NCI-H128 (cell line): Measurements from ENCODE around the gene PCBP3.
"Not testable (repeated sequence)": the region's sequence is repeated elsewhere in the genome, so short reads cannot be mapped to it uniquely, and the experiment has no call there.

Source experiments
- DNase-seq: peaks from one replicate; lab custom pipeline; 2025; ENCODE audit not compliant: unreplicated experiment; lab: John Stamatoyannopoulos, UW

Gene PCBP3

DNA sequence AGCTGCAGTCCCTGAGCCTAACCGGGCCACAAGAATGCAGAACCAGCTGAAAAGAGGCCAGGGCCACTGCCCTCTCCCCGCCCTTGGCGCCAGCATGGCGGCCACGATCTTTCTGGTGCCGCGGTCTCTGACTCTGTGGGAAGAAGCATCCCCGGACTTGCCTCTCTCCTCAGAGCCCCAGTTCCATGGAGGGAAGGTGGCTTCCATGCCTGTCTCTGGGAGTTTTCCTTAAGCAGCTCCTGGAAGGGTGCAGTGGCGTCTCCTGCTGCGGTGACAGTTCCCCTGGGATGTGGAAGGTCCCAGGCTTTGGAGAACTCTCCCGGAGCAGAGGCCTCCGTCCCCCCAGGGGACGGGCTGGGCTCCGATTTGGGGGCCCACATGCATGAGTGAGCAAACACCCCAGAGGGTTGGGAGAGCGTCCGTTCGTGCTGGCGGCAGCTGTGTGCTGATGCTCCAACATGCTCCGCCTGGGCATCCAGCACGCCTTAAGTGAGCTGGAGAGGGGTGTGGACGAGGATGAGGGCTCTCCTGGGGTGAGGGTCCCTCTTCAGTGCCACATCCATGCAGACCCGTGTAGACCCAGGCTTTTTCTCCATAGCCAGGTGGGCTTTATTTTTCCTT lies 228.2 kb downstream of the PCBP3 start:
- no peak for DNase-seq

DNA sequence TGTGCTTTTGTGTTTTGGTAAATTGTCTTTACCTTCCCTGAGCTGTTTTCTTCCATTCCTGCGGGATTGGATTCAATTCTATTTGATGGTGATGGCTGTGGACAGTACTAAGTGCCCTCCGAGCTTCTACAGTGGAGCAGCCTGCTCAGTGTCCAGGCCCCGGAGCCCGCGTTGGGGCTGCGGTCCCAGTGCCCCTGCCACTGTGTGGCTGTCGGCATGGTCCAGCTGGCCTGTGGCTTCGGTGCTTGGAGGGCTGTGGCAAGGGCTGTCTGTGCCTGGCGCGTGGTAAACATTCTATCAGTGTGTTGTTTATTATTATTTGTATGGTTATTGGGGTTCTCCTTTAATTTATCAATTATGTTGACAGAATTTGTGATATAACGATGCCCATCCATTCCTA lies 228.9 kb downstream of the PCBP3 start:
- no peak for DNase-seq

DNA sequence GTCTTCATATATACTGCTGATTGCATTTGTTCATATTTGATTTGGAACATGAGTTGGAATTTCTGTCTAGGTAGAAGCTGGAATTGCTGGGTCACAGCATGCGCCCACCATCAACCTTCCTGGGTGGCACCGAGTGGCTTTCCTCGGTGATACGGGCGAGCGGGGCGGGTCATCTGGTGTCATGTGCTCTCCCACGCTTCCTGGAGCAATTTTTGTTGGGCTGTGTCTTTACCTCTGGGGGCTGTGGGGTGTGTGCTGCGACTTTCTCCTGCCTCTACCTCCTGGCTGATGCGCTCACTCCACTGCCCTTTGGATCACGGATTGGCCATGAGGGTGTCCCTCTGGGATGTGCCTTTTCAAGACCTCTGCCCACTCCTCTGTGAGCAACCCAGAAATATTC lies 229.4 kb downstream of the PCBP3 start:
- no peak for DNase-seq

DNA sequence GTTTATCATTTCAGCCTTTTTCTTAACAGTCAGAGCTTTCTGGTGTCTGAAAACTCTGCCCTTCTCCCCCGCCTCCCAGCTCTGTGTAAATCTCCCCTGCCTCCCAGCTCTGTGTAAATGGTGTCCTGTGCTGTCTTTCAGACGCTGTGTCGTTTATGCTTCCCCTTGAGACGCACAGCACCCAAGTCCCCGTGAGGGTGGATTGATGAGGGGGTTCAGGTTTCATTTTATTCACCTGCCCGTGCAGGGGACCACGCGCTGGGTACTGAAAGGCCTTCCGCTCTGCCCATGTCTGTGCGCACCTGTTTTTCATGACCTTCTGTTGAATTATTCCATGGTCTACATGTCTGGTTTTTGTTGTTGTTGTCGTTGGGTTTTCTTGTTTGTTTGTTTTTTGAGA lies 229.9 kb downstream of the PCBP3 start:
- peak; percentile 28 for DNase-seq

DNA sequence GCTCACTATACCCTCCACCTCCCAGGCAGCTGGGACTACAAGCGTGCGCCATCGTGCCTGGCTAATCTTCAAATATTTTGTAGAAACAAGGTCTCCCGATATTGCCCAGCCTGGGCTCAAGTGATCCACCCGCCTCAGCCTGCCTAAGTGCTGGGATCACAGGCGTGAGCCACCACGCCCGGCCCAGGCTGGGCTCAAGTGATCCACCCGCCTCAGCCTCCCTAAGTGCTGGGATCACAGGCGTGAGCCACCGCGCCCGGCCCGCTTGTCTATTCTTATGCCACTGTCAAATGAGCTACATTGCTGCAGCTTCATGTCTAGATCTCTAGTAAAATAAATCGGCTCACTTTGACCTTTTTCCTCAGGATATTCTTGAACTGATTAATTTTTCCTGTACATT lies 230.3 kb downstream of the PCBP3 start:
- DNase-seq = no peak

DNA sequence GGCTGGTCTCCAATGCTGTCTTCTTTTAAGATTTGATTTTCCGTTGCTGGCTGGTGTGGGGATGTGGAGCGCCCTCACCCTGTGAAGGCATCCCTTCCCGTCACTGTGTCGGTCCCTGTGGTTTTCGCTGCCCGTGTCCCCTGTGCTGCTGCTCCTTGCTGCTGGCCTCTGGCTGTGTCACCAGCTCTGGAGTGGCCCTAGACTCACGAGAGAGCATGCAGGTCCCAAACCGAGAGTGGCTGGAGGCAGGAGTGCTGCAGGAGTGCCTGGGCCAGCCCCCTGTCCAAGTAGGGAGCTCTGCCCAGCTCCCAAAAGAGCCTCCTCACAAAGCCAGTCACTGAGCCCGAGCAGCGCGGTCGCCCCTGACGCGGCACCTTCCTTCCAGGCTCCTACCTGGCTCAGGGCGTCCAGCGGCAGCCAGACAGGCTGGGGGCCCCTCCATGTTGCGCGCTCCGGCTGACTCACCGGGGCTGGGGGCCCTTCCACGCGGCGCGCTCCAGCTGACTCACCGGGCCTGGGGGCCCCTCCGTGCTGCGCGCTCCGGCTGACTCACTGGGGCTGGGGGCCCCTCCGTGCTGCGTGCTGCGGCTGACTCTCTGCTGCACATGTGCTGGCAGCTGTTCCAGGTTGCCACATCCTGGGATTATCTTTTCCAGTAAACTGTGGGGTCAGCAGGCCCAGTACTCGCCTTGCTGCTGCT lies 231.3 kb downstream of the PCBP3 start:
- no peak for DNase-seq

DNA sequence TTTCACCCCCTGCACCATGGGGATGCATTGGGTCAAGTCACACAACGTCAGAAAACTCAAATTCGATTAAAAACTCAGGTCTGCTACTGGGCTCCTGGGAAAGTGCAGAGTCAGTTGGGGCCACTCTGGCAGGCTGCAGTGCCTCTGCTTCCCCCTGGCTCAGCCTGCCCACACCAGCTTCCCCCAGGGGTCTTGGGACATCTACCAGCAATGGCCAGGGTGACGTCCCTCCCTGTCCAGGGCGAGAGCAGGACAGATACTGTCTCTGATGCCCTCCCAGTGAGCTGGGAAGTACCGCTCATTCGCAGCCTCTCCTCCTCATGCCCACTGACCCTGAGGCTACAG lies 231.9 kb downstream of the PCBP3 start:
- no peak for DNase-seq

DNA sequence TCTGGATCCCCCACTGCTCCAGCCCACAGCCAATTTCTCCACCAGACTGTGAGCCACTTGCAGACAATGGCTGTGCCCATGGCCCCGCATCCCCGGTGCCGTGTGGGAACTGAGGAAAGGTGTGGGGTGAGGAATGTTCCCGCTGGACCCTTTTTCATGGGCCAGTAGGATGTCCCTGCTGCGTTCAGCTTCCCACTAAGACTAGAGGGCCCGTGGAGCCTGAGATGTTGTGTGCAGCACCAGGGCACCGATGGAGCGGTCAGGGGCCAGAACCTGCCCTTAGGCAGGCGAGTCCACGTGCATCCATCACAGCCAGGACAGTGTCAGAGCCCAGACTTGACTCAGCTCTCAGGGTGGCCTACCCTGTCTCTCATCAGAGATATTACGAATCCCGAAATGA lies 232.4 kb downstream of the PCBP3 start:
- DNase-seq = no peak

DNA sequence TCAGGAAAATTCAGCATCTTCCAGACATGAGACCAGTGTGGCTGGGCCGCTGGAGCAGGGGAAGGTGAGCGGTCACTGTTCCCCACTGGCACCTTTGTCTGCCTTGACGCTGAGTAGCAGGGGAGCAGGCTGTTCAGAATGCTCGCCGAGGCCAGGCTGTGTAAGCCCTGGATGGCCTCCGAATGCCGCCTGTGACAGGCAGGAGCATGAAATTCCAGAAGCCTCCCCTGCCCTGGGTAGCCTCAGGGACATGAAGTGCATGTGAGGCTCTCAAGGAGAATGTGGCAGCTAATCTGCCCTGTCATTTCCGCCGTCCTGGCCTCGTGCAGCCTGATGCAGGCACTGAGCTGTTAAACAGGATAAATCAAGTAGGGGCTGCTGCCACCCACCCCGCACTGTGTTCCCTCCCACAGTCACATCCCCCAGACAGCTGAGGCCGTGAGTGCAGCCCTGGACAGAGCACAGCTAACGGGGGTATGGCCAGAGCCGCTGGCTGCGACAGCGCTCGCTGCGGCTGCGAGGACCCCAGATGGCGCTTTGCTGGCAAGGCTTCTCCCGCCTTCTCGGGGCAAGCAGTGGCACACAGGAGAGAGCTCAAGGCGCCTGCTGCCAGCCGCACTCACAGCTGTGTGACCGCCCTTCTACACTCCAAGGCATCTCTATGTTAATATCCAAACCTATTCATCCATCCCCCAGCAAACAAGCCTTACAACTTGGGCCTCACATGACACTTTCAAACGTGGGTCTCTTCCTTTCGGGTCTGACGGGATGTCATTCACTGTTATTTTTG lies 233.1 kb downstream of the PCBP3 start:
- DNase-seq = no peak

DNA sequence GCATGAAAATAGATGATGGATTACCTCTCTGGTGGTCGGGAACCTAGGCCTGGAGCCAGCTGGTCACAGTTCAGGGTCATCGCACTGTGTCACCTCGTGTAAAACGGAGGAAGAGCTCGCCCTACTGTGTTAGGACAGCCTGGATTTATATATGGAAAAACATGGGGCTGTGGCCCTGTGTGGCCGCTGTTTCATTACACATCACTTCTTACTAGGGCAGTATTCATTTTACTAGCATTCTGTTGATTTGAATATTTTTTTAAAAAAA lies 233.6 kb downstream of the PCBP3 start:
- DNase-seq = no peak

DNA sequence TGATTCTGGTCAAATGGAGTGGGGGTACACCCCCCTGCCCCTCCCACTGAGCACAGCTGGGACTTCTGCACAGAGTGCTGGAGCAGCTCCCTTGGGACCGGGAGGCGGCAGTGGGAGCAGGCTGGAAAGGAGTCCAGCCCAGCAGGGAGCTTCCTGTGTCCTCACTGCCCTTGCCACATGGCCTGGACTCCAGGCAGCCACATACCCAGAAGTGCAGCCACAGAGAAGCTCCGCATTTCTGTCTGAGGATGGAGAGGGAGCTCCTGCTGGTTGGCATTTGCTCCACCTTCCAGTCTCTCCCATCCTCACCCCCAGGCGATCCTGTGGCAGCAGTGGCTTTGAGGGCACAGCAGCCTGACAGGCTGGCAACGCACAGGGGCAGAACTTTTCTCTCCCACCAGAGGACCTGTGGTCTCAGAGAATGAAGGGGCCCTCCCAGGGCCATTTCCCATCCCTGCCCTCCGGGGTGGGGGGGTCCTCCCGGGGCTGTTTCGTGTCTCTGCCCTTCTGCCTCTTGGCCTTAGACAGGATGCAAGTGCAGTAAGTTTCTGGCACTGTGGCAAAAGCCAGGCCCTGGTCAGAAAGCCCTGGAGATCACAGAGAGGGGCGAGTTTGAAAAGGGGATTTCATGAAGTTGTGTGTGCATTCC lies 234.4 kb downstream of the PCBP3 start:
- DNase-seq = no peak

DNA sequence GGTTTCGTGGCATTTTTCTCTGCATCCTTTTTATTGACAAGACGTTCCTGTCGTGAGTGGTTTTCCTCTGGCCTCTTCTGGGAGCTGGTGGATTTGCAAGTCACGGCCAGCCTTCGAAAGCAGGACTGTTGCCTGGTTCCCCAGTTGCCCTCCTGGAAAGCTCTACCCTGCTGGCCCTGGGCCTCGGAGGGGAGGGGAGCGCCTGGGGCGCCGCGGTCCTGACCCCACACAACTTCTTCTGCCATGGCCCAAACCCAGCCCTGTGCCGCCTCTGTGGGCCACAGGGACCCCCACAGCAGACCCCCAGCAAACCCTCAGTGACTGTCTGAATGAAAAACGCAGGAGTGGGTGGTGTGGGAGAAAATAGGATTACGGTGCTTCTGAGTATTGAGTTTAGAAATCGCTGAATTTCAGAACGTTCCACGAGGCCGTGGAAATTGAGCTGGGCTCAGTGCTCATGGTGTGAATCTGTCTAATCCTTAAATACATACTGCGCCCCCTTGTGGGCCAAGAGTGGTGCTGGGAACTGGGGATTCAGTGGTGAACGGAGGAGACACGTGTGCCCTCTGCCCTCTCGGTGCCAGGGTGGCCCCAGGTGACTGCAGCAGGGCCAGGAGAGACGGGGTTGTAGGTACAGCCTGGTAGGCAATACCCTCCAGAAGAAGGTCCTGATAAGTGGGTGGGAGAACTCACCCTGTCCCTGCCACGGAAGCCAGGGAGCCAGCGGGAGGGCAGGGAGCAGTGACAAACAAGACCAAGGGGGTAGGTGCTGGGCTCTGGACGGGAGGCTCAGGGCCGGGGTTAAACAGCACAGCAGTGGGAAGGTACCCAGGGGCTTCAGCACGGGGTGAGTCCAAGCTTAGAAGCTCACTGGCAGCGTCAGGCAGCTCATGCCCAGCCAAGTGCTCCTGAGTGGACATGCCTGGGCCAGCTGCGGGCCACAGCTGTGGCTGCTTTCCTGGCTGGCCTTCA lies 236.9 kb downstream of the PCBP3 start:
- peak; percentile 28 for DNase-seq

DNA sequence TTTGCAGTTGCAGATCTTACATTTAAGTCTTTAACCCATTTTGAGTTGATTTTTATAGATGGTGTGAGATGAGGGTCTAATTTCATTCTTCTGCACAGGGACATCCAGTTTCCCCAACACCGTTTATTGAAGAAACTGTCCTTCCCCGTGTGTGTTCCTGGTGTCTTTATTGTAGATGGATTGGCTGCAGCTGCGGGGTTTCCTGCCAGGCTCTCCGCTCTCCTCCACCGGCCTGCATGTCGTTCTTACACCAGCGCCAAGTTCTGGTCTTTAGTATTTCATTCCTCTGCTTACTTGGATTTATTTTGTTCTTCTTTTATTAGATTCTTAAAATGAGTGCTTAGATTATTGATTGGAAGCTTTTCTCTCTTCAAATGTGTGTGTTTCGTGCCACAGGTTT lies 239.1 kb downstream of the PCBP3 start:
- no peak for DNase-seq

DNA sequence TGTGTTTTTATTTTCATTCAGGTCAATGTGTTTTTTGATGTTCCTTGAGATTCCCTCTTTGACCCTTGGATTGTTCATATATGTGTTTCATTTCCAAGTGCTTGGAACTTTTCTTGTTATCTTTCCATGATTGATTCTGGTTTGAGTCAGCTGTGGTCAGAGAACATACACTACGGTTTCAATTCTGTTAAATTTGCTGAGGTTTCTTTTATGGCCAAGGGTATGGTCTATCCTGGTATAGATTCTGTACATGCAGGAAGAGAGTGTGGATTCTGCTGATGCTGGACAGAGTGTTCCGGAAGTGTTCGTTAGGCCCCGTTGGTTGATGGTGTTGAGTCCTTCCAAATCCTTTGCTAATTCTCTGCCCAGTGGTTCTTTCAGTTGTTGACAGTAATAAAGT lies 239.6 kb downstream of the PCBP3 start:
- no peak for DNase-seq

DNA sequence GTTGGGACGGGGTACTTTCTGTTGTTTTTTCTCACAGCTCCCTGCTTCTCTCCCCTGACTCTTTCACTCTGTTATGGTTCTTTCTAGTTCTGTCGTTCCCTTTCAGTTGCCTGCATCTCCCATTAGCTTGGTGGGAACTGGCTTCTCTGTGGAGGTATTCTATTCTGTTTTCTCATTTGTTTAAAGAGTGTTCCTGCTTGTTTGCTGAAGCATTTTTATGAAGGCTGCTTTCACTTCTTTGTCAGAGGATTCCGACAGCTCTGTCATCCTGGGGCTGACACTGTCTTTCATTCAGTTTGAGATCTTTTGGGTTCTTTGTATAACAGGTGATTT lies 242.0 kb downstream of the PCBP3 start:
- DNase-seq = no peak

DNA sequence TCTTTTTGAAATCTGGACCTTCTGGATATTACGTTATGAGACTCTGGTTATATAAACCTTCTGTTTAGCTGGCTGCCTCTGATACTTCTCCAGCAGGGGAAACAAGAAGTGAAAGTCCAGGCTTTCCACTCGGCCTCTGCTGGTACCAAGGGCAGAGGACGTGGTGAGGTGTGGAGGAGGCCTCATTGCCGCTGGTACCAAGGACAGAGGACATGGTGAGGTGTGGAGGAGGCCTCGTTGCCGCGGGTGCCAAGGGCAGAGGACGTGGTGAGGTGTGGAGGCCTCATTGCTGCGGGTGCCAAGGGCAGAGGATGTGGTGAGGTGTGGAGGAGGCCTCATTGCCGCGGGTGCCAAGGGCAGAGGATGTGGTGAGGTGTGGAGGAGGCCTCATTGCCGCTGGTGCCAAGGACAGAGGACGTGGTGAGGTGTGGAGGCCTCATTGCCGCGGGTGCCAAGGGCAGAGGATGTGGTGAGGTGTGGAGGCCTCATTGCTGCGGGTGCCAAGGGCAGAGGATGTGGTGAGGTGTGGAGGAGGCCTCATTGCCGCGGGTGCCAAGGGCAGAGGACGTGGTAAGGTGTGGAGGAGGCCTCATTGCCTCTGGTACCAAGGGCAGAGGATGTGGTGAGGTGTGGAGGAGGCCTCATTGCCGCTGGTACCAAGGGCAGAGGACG lies 242.5 kb downstream of the PCBP3 start:
- not testable (repeated sequence) for DNase-seq

DNA sequence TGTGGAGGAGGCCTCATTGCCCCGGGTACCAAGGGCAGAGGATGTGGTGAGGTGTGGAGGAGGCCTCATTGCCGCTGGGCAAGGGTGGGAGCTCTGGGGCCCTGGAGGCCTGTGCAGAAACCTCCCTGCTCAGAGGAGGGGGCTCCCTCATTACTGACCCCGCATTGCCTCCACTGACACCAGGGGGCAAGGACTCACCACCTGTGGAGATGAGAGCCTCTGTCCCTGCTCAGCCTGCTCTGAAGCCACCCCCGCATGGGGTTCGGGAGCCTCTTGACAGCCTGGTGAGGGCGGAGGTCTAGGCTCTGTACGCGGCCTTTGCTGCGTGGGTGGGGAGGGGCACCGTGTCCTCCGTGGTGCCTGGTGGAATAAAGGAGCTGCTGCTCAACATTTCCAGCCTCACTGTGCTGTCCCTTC lies 243.1 kb downstream of the PCBP3 start:
- DNase-seq = no peak

DNA sequence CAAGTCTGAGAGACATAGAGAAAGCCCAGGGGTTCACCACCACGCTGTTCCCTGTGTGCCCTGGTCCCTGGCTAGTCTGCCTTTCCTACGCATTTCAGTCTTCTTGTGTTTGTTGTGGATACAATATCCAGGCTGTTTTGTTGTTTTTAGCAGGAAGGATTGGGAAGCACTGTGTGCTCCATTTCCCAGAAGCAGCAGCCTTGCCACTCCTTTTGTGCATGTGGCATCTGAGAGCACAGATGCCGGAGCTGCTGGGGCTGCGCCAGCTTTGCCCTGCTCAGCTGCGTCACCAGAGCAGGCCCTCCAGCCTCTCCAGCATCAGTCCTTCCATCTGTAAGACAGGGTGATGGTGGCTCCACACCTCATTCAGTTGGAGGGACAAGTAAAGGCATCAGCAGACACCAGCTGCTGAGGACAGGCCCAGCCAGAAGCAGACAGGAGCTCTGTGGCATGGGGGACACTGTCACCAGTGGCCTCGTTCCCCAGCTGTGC lies 243.6 kb downstream of the PCBP3 start:
- no peak for DNase-seq

DNA sequence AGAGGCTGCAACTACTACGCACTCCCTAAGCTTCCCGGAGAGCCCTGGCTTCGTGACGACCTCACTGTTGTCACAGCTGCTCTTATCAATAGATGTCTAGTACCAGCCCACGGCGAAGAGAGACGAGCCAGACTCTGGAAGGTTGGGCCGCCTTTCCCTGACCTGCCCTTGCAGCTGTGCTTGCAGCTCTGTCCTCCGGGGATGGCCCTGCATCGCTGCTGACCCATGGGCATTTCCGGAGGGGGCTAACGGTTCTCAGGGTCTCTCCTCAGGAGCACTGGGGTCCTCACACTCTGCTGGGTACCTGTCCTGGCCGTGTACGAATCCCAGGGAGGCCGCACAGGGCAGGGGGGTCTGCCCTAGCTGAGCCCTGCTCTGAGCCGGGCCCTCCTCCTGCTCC lies 244.3 kb downstream of the PCBP3 start:
- no peak for DNase-seq

DNA sequence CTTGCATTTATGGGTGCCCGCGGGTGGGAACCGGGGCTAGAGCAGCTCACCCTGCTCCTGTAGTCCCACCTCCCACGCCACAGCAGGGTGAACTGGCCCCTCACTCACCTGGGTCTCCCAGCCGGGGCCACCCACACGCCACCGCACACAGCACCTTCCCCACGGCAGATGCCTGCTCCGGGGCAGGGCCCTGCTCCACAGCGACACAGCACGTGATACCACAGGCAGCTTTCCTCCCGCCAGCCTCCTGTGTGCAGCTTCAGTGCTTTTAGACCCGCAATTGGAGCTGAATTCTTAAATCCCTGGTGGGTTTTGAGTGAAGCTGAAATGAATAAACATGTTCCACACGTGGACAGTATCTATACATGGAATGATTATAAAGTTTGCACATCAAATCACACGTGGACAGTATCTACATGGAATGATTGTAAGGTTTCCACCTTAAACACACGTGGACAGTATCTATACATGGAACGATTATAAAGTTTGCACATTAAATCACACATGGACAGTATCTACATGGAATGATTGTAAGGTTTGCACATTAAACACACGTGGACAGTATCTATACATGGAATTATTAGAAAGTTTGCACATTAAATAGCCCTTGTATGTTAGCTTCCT lies 245.0 kb downstream of the PCBP3 start:
- DNase-seq = no peak
